H54 (cell line): Measurements from ENCODE around the gene RNF121.

Source experiments
- DNase-seq: peaks from one replicate; pipeline ENCODE4 v3.0.0; 2011; ENCODE audit warnings: low spot score, mixed read lengths; ENCODE audit not compliant: insufficient read length
- FAIRE-seq: peaks from 3 replicates; lab custom pipeline; 2011; peaks lifted over from hg19 to GRCh38; lab: Jason Lieb, UNC
- POLR2A ChIP-seq: IDR thresholded peaks from 2 replicates; pipeline ENCODE4 v1.6.1; 2011; ENCODE audit warnings: low read depth, mild to moderate bottlenecking, low read length

RNF121 gene

GRCh38 chr11:71987521-71987920 lies 58.7 kb downstream of the RNF121 start:
- no peak for FAIRE-seq

DNA sequence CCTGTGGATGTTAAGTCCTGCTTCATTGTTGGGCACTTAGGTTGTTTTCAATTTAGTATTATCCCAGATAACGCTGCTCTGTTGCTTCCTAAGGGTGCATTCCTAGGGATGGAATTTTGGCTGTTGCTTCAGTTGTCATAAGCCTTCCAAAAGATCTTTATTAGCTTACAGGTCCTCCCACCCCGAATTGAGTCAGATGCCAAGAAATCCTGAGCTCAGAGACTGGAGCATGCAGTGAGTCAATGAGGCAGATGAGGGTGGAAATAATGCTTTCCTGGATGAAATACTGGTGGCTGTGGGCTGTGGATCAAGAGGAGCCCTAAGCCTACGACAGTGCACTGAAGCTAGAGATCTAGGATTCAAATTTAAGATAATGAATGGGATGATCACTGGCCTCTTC lies 59.2 kb downstream of the RNF121 start:
- no peak for DNase-seq
- no peak for FAIRE-seq
- no peak for TF ChIP-seq POLR2A

More at GRCh38 chr11:71987521-71987920, 58.7 kb downstream of the RNF121 start:
- DNase-seq, result no peak
- TF ChIP-seq POLR2A, result no peak

DNA sequence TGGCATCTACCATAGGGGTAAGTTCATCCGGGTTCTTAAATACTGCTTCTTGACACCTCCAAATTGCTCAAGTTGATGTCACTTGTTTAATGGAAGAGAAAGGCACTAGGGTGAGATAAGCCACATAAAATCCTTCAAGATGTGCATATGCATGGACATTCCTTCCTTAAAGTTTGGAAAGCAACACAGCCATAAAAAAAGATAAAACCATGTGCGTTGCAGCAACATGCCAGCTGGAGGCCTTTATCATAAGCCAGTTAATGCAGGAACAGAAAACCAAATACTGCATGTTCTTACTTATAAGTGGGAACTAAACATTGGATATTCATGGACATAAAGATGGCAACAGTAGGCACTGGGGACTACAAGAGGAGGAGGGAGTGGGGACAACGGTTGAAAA lies 61.9 kb downstream of the RNF121 start:
- no peak for DNase-seq
- FAIRE-seq, result no peak
- no peak for TF ChIP-seq POLR2A

GRCh38 chr11:71991494-71991893 lies 62.6 kb downstream of the RNF121 start:
- no peak for FAIRE-seq
- DNase-seq, result no peak
- TF ChIP-seq POLR2A, result no peak

GRCh38 chr11:71992136-71992730 lies 63.4 kb downstream of the RNF121 start:
- no peak for DNase-seq
- no peak for FAIRE-seq
- TF ChIP-seq POLR2A, result no peak

DNA sequence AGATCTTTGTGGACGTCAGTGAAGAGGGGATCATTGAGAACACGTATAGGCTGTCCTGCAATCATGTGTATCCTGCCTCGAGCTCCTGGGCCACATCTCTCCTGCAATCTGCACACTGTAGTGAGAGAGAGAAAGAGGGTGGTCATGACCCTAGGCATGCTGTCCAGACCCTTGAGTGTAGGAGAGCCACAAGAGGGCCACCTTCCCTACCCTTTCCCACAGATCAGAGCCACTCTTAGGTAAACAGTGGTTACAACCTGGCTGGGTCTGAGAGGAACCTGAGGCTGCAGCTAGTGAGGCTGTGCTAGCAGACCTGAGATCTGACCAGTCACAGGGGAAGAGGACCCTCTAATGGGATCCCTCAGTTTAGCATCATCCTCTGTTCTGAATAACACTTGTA lies 65.9 kb downstream of the RNF121 start:
- no peak for DNase-seq
- FAIRE-seq, result no peak
- no peak for TF ChIP-seq POLR2A

GRCh38 chr11:71995726-71996291 lies 67.0 kb downstream of the RNF121 start:
- no peak for FAIRE-seq
- no peak for DNase-seq
- TF ChIP-seq POLR2A, result no peak

- no peak for TF ChIP-seq POLR2A
- no peak for DNase-seq
- FAIRE-seq, result no peak
These were observed 67.7 kb downstream of the RNF121 start for GRCh38 chr11:71996517-71996916.

- FAIRE-seq (no peak), DNase-seq (no peak)
- TF ChIP-seq POLR2A, result no peak
These were observed 68.1 kb downstream of the RNF121 start for GRCh38 chr11:71996946-71997345.

DNA sequence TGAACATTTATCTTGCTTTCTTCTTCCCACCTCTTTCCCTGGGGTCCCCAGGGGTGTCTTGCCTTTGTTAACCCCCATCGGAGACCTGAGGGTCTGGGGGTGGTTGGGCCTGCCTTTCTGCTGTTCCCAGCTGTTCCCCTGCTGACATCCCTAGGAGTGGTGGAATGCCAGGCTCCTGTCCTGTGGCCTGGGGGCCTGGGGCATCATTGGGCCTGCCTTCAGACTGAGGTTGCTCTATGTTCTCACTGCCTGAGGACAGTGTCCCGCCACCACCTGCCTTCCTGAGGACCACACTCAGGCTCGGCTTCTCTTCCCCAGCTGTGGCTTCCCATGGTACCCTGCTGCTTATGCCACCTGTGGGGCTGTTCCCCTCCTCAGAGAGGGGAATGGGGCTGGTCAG lies 68.7 kb downstream of the RNF121 start:
- TF ChIP-seq POLR2A, result no peak
- FAIRE-seq, result no peak
- no peak for DNase-seq

DNA sequence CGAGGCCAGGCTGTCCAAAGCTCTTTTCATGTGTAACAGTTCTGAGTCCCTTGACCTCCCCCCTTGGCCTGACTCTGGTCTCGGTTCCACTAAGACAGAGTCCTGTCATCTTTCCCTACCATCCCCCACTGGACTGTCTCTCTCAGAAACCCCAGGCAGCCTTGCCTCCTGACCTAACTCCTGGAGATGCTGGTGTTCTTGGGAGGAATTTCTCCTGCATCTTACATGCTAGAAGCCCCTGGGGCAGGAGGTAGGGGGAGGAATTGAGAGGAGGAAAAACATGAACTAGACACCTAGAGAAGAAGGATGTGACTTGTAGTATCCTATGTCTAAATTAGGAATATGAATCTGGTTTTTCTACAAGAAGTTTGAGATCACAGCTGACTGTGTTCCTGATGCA lies 69.2 kb downstream of the RNF121 start:
- FAIRE-seq, result no peak
- no peak for DNase-seq
- TF ChIP-seq POLR2A, result no peak

DNA sequence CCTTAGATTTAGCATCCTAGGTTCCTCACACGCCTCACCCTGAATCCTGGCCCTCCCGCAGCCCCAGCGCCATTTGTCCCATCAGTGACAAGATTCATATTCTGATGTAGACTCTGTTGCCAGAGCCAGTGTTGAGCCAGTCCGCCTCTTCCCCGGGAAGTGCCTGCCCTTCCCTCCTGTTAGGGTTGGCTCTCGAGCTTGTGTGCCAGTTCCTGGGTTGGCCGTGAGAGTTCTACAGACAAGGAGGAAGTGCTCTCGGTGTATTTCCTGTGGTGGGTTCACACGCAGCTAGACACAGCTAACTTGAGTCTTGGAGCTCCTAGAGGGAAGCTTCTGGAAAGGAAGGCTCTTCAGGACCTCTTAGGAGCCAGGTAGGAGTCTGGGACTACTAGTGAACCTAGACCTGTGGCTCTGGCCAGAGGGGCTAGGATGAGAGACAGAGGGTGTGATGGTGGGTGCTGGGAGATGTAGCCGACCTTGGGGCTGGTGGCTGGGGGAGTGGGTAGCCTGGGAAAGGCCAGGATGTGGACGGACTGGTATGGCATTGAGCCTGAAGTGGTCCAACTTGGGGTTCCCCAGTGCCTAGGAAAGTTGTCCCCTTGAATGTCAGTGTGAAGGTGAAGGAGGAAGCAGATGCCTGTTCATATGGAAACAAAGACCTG lies 69.9 kb downstream of the RNF121 start, which contains the start of gene IL18BP:
IL18BP (plus strand) TSS at position 261 of the 662 bp plus-strand sequence. CDS start 1,076 bp downstream, outside the sequence.
- TF ChIP-seq POLR2A, result no peak
- no peak for DNase-seq
- FAIRE-seq, result no peak

- no peak for FAIRE-seq
- no peak for TF ChIP-seq POLR2A
- DNase-seq, result no peak
These were observed 70.5 kb downstream of the RNF121 start for GRCh38 chr11:71999362-71999761.

- FAIRE-seq (no peak), DNase-seq (no peak)
These were observed 71.0 kb downstream of the RNF121 start for GRCh38 chr11:71999798-72000197.

More at GRCh38 chr11:71999798-72000197, 71.0 kb downstream of the RNF121 start:
- no peak for TF ChIP-seq POLR2A
